Measurements from ENCODE around the gene OR4D2.

Gene OR4D2

GRCh38 chr17:58205936-58206335 lies 39.2 kb downstream of the OR4D2 start:
- TF ChIP-seq FOXK2 (IDR thresholded peaks at IDR 0.05), result no peak
- TF ChIP-seq SP1 (IDR thresholded peaks at IDR 0.05), result no peak
- TF ChIP-seq ZNF384 (IDR thresholded peaks at IDR 0.05), result no peak
- TF ChIP-seq BHLHE40 (IDR thresholded peaks at IDR 0.05; ENCODE audit: borderline replicate concordance), result no peak
- TF ChIP-seq L3MBTL2 (conservative IDR thresholded peaks at IDR 0.05), result no peak
- TF ChIP-seq ELF4 (IDR thresholded peaks at IDR 0.05), result no peak
- TF ChIP-seq FOXA1 (IDR thresholded peaks at IDR 0.05), result no peak
- TF ChIP-seq HDGF (IDR thresholded peaks at IDR 0.05; ENCODE audit: borderline replicate concordance), result no peak
- no peak for TF ChIP-seq PKNOX1 (IDR thresholded peaks at IDR 0.05)
- no peak for TF ChIP-seq CTBP1 (IDR thresholded peaks at IDR 0.05; ENCODE audit: borderline replicate concordance)
- CTCF ChIA-PET, result interaction anchor here (0.6 kb wide), 1 partner anchor 15 kb away, joined by 3 read pairs; no protein-coding TSS in a partner anchor
- DNase-seq (ENCODE audit: extremely low spot score), result no peak
- POLR2A ChIA-PET, result no interaction called here

DNA sequence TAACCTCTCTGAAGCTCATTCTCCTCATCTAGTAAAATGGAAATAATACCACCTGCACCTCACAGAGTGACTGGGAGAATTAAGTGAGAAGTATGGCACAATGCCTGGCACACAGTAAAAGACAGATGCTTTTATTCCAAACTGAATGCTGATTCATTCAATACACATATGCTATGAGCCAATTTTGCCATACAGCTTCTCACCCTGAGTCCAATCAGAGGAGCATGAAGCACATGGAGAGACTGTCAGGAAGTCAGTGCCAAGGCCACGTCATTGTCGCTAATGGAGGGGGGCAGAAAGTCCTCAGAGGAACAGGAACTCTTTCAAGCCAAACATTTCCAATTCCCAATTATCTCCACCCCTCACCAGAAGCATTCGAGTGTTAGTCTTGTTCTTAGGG lies 40.7 kb downstream of the OR4D2 start:
- POLR2A ChIA-PET, result no interaction called here

GRCh38 chr17:58208344-58208743 lies 41.6 kb downstream of the OR4D2 start:
- CTCF ChIA-PET, result no interaction called here
- no peak for DNase-seq (ENCODE audit: extremely low spot score)
- POLR2A ChIA-PET, result no interaction called here
- TF ChIP-seq TARDBP (IDR thresholded peaks at IDR 0.05) (no peak), PKNOX1 (IDR thresholded peaks at IDR 0.05) (no peak), HDGF (IDR thresholded peaks at IDR 0.05; ENCODE audit: borderline replicate concordance) (no peak), NFRKB (IDR thresholded peaks at IDR 0.05) (no peak), FOXK2 (IDR thresholded peaks at IDR 0.05) (no peak), SUZ12 (IDR thresholded peaks at IDR 0.05) (no peak), CTBP1 (IDR thresholded peaks at IDR 0.05; ENCODE audit: borderline replicate concordance) (no peak), BHLHE40 (IDR thresholded peaks at IDR 0.05; ENCODE audit: borderline replicate concordance) (no peak), ZNF384 (IDR thresholded peaks at IDR 0.05) (no peak), L3MBTL2 (conservative IDR thresholded peaks at IDR 0.05) (no peak), ARNT (IDR thresholded peaks at IDR 0.05) (no peak), ELF4 (IDR thresholded peaks at IDR 0.05) (no peak), FOXM1 (IDR thresholded peaks at IDR 0.05; ENCODE audit: borderline replicate concordance) (no peak), FOXA1 (IDR thresholded peaks at IDR 0.05) (no peak), SP1 (IDR thresholded peaks at IDR 0.05) (no peak), LEF1 (IDR thresholded peaks at IDR 0.05; ENCODE audit: borderline replicate concordance) (no peak)

More for the DNA sequence above, 40.7 kb downstream of the OR4D2 start:
- CTCF ChIA-PET, result no interaction called here
- no peak for DNase-seq (ENCODE audit: extremely low spot score)
- TF ChIP-seq CTBP1 (IDR thresholded peaks at IDR 0.05; ENCODE audit: borderline replicate concordance) (no peak), PKNOX1 (IDR thresholded peaks at IDR 0.05) (no peak), ZNF384 (IDR thresholded peaks at IDR 0.05) (no peak), L3MBTL2 (conservative IDR thresholded peaks at IDR 0.05) (no peak), LEF1 (IDR thresholded peaks at IDR 0.05; ENCODE audit: borderline replicate concordance) (no peak)

GRCh38 chr17:58210922-58211321 lies 44.1 kb downstream of the OR4D2 start:
- POLR2A ChIA-PET, result no interaction called here
- no peak for DNase-seq (ENCODE audit: extremely low spot score)
- no peak for TF ChIP-seq SUZ12 (IDR thresholded peaks at IDR 0.05)
- no peak for TF ChIP-seq ELF4 (IDR thresholded peaks at IDR 0.05)
- TF ChIP-seq L3MBTL2 (conservative IDR thresholded peaks at IDR 0.05), result no peak
- no peak for TF ChIP-seq CTBP1 (IDR thresholded peaks at IDR 0.05; ENCODE audit: borderline replicate concordance)
- no peak for TF ChIP-seq HDGF (IDR thresholded peaks at IDR 0.05; ENCODE audit: borderline replicate concordance)
- TF ChIP-seq BHLHE40 (IDR thresholded peaks at IDR 0.05; ENCODE audit: borderline replicate concordance), result no peak
- no peak for TF ChIP-seq FOXA1 (IDR thresholded peaks at IDR 0.05)
- TF ChIP-seq FOXM1 (IDR thresholded peaks at IDR 0.05; ENCODE audit: borderline replicate concordance), result no peak
- no peak for TF ChIP-seq ARNT (IDR thresholded peaks at IDR 0.05)
- no peak for TF ChIP-seq ZNF384 (IDR thresholded peaks at IDR 0.05)
- no peak for TF ChIP-seq FOXK2 (IDR thresholded peaks at IDR 0.05)
- no peak for TF ChIP-seq NFRKB (IDR thresholded peaks at IDR 0.05)
- no peak for TF ChIP-seq TARDBP (IDR thresholded peaks at IDR 0.05)

DNA sequence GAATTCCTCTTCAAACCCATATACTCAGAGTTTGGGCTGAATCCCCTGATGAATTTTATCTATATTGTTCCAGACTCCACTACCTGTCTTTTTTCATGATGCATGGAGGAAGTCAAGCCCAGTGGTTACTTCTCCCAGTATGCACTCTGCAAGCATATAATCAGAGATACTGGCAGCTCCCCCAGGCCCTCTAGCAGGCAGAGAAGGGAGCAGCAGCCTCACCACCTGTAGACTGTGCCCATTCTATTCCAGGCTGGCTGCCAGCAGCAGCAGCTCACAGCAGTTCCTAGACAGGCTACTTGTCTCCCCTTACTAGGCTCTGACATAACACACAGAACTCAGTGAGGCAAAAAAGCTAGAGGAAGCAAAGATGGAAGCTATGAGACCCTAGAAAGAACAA lies 48.9 kb downstream of the OR4D2 start:
- ChIA-PET CTCF (interaction anchor here (0.8 to 1.4 kb wide), 3 partner anchors 15 to 34 kb away, joined by 3 to 5 read pairs (median 3); no protein-coding TSS in a partner anchor), POLR2A (interaction anchor here (1.1 kb wide), 1 partner anchor 23 kb away, joined by 3 read pairs; no protein-coding TSS in a partner anchor)
- DNase-seq (ENCODE audit: extremely low spot score), result no peak
- TF ChIP-seq FOXA1 (IDR thresholded peaks at IDR 0.05) (no peak), BHLHE40 (IDR thresholded peaks at IDR 0.05; ENCODE audit: borderline replicate concordance) (no peak), SUZ12 (IDR thresholded peaks at IDR 0.05) (no peak), ZNF384 (IDR thresholded peaks at IDR 0.05) (no peak), ELF4 (IDR thresholded peaks at IDR 0.05) (no peak), TARDBP (IDR thresholded peaks at IDR 0.05) (no peak), FOXM1 (IDR thresholded peaks at IDR 0.05; ENCODE audit: borderline replicate concordance) (no peak), FOXK2 (IDR thresholded peaks at IDR 0.05) (no peak), SP1 (IDR thresholded peaks at IDR 0.05) (no peak)

More at GRCh38 chr17:58210922-58211321, 44.1 kb downstream of the OR4D2 start:
- CTCF ChIA-PET, result no interaction called here

DNA sequence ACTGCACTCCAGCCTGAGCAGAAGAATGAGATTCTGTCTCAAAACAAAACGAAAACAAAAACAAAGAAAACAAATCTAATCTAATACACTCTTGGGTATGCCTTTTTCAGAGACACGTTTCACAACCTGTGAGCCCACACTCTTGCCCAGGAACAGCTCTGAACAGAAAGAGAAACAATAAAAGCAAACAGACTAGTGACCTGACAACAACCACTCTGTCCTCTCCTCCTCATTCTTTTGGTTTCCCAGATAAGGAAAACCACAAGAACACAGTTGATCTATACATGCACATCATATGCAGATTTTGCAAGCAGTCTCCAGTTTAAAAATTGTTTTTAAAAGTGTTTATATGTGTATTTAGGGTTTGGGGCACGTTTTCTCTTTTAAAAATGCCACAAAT lies 51.0 kb downstream of the OR4D2 start:
- ChIA-PET POLR2A (interaction anchor here (2.1 kb wide), 1 partner anchor 10 kb away, joined by 10 read pairs; no protein-coding TSS in a partner anchor), CTCF (no interaction called here)
- no peak for TF ChIP-seq HDGF (IDR thresholded peaks at IDR 0.05; ENCODE audit: borderline replicate concordance)
- no peak for TF ChIP-seq SP1 (IDR thresholded peaks at IDR 0.05)
- no peak for TF ChIP-seq CTBP1 (IDR thresholded peaks at IDR 0.05; ENCODE audit: borderline replicate concordance)
- no peak for DNase-seq (ENCODE audit: extremely low spot score)

All from HEK293T (cell line).